Measurements from ENCODE around the gene ZNF687. TPM values are rescaled to one million over a fixed set of nuclear protein-coding genes. Genes with fewer than 3 reads are reported as not detected.

ZNF687 gene
- total RNA-seq, 1 donor = 15.9 TPM

GRCh38 chr1:151327903-151328674 lies 46.0 kb downstream of the ZNF687 start:
- Histone ChIP-seq H3K9me3 (ENCODE audit: low read depth, low read length) (no peaks in the 10 kb centered on the region), H2AFZ (ENCODE audit: low read length) (peak overlapping the region; percentile 99), H3K4me1 (ENCODE audit: insufficient read depth, low read length) (peaks cover 22% of the 10 kb centered on the region), H3K4me3 (ENCODE audit: insufficient read depth, low read length) (peak overlapping the region; percentile 69), H3K79me2 (ENCODE audit: insufficient read depth, low read length) (peaks cover 38% of the 10 kb centered on the region), H3K27me3 (ENCODE audit: insufficient read depth, low read length) (no peaks in the 10 kb centered on the region), H3K27ac (ENCODE audit: low read depth, low read length) (peak overlapping the region; percentile 93), H4K20me1 (ENCODE audit: insufficient read depth, low read length) (peaks cover 18% of the 10 kb centered on the region), H3K36me3 (ENCODE audit: insufficient read depth, low read length) (peaks cover 20% of the 10 kb centered on the region), H3K4me2 (ENCODE audit: insufficient read depth, low read length) (peak overlapping the region; percentile 87)
- peak; percentile 13 for DNase-seq (ENCODE audit: insufficient read length, low spot score, missing footprints)
- TF ChIP-seq CTCF (IDR thresholded peaks at IDR 0.05; ENCODE audit: extremely low read depth, low read depth, low read length) = no peak

DNA sequence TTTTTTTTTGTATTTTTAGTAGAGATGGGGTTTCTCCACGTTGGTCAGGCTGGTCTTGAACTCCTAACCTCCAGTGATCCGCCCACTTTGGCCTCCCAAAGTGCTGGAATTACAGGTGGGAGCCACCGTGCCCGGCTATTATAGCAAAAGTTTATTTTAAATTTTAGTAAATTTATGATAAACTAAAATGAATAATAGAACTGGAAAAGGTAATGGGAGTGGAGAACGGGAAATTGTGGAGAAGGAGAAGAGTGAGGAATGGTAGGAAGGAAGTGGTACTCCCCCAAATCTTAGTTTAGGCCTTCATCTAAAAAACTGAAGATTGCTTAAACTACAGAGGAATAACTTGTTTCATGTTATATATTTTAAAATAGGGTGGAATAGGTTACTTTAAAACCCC lies 52.7 kb downstream of the ZNF687 start:
- no peak overlapping the region for H3K27ac ChIP-seq (ENCODE audit: low read depth, low read length)
- H4K20me1 ChIP-seq (ENCODE audit: insufficient read depth, low read length) = no peaks in the 10 kb centered on the region
- no peak overlapping the region for H2AFZ ChIP-seq (ENCODE audit: low read length)
- no peaks in the 10 kb centered on the region for H3K27me3 ChIP-seq (ENCODE audit: insufficient read depth, low read length)
- H3K79me2 ChIP-seq (ENCODE audit: insufficient read depth, low read length) = no peaks in the 10 kb centered on the region
- H3K4me2 ChIP-seq (ENCODE audit: insufficient read depth, low read length) = no peak overlapping the region
- no peak overlapping the region for H3K4me3 ChIP-seq (ENCODE audit: insufficient read depth, low read length)
- no peaks in the 10 kb centered on the region for H3K4me1 ChIP-seq (ENCODE audit: insufficient read depth, low read length)
- no peaks in the 10 kb centered on the region for H3K36me3 ChIP-seq (ENCODE audit: insufficient read depth, low read length)
- H3K9me3 ChIP-seq (ENCODE audit: low read depth, low read length) = no peaks in the 10 kb centered on the region
- no peak for DNase-seq (ENCODE audit: insufficient read length, low spot score, missing footprints)
- TF ChIP-seq CTCF (IDR thresholded peaks at IDR 0.05; ENCODE audit: extremely low read depth, low read depth, low read length) = no peak

- peaks cover 3% of the 10 kb centered on the region for H3K4me1 ChIP-seq (ENCODE audit: insufficient read depth, low read length)
- no peak for DNase-seq (ENCODE audit: insufficient read length, low spot score, missing footprints)
- no peaks in the 10 kb centered on the region for H3K79me2 ChIP-seq (ENCODE audit: insufficient read depth, low read length)
- no peak overlapping the region for H3K4me2 ChIP-seq (ENCODE audit: insufficient read depth, low read length)
- H3K9me3 ChIP-seq (ENCODE audit: low read depth, low read length) = no peaks in the 10 kb centered on the region
- H3K36me3 ChIP-seq (ENCODE audit: insufficient read depth, low read length) = no peaks in the 10 kb centered on the region
- no peak overlapping the region for H3K4me3 ChIP-seq (ENCODE audit: insufficient read depth, low read length)
- H4K20me1 ChIP-seq (ENCODE audit: insufficient read depth, low read length) = no peaks in the 10 kb centered on the region
- H3K27me3 ChIP-seq (ENCODE audit: insufficient read depth, low read length) = no peaks in the 10 kb centered on the region
- no peak overlapping the region for H3K27ac ChIP-seq (ENCODE audit: low read depth, low read length)
- no peak for TF ChIP-seq CTCF (IDR thresholded peaks at IDR 0.05; ENCODE audit: extremely low read depth, low read depth, low read length)
- no peak overlapping the region for H2AFZ ChIP-seq (ENCODE audit: low read length)
These were observed 54.5 kb downstream of the ZNF687 start for GRCh38 chr1:151336556-151336955.

- Histone ChIP-seq H3K27me3 (ENCODE audit: insufficient read depth, low read length) (no peaks in the 10 kb centered on the region), H3K79me2 (ENCODE audit: insufficient read depth, low read length) (peaks cover 6% of the 10 kb centered on the region), H2AFZ (ENCODE audit: low read length) (no peak overlapping the region), H3K4me2 (ENCODE audit: insufficient read depth, low read length) (peak overlapping the region; percentile 58), H3K27ac (ENCODE audit: low read depth, low read length) (no peak overlapping the region), H3K4me3 (ENCODE audit: insufficient read depth, low read length) (no peak overlapping the region), H4K20me1 (ENCODE audit: insufficient read depth, low read length) (no peaks in the 10 kb centered on the region), H3K9me3 (ENCODE audit: low read depth, low read length) (no peaks in the 10 kb centered on the region), H3K36me3 (ENCODE audit: insufficient read depth, low read length) (peaks cover 17% of the 10 kb centered on the region), H3K4me1 (ENCODE audit: insufficient read depth, low read length) (peaks cover 9% of the 10 kb centered on the region)
- DNase-seq (ENCODE audit: insufficient read length, low spot score, missing footprints) = peak; percentile 69
- peak; percentile 73 for TF ChIP-seq CTCF (IDR thresholded peaks at IDR 0.05; ENCODE audit: extremely low read depth, low read depth, low read length)
These were observed 59.0 kb downstream of the ZNF687 start for GRCh38 chr1:151340870-151341754.

Measured in osteoblast (primary cell).